Keratinocyte (primary cell): ENCODE measurements around the gene ATL1. TPM values are rescaled to one million over a fixed set of nuclear protein-coding genes. Genes with fewer than 3 reads are reported as not detected.
A peak's percentile ranks its signal among the peaks of the same experiment; 100 is the strongest.

ENCODE experiments used
- DNase-seq: peaks from one replicate; pipeline ENCODE4 v3.0.0-alpha.2; 2011; ENCODE audit warnings: low read depth, missing footprints, low spot score
- FAIRE-seq: peaks from 2 replicates; lab custom pipeline; 2011; peaks lifted over from hg19 to GRCh38; lab: Jason Lieb, UNC
- H2AFZ ChIP-seq: 2 replicates; pipeline ENCODE4 v1.6.0; 2012; ENCODE audit warnings: low read length, control low read depth, inconsistent platforms; ENCODE audit not compliant: control insufficient read depth
- H3K27ac ChIP-seq: 2 replicates; pipeline ENCODE4 v1.5.1; 2011; ENCODE audit warnings: low read length; ENCODE audit not compliant: control insufficient read depth, insufficient read depth
- H3K27me3 ChIP-seq: 3 replicates; pipeline ENCODE4 v1.6.0; 2011; ENCODE audit warnings: low read length; ENCODE audit not compliant: control insufficient read depth, insufficient read depth; ENCODE audit errors: extremely low read depth
- H3K36me3 ChIP-seq, 2 experiments: 2 replicates in 1 of 2; 3 replicates in 1 of 2; pipeline ENCODE4 v1.5.1; 2011; ENCODE audit warnings: low read length in 2 of 2, mild to moderate bottlenecking in 1 of 2; ENCODE audit not compliant: control insufficient read depth in 2 of 2, insufficient read depth in 2 of 2; ENCODE audit errors: extremely low read depth in 1 of 2
- H3K4me1 ChIP-seq: 3 replicates; pipeline ENCODE4 v1.5.1; 2011; ENCODE audit warnings: low read length; ENCODE audit not compliant: control insufficient read depth, insufficient read depth; ENCODE audit errors: extremely low read depth
- H3K4me2 ChIP-seq: 3 replicates; pipeline ENCODE4 v1.6.0; 2011; ENCODE audit warnings: low read depth, low read length; ENCODE audit not compliant: control insufficient read depth, insufficient read depth; ENCODE audit errors: extremely low read depth
- H3K4me3 ChIP-seq, 3 experiments: fragments of 200-600 bp in 1 of 3; sonication (generic) in 1 of 3; 2 replicates in 2 of 3; 3 replicates in 1 of 3; pipeline ENCODE4 v1.5.1; 2011 to 2016; ENCODE audit warnings: low read length in 3 of 3, mild to moderate bottlenecking in 3 of 3, control low read depth in 2 of 3, inconsistent platforms in 1 of 3, low read depth in 1 of 3, mixed read lengths in 1 of 3, mixed run types in 1 of 3, moderate library complexity in 1 of 3; ENCODE audit not compliant: control insufficient read depth in 2 of 3, insufficient read depth in 2 of 3; ENCODE audit errors: extremely low read depth in 1 of 3
- H3K79me2 ChIP-seq: 2 replicates; pipeline ENCODE4 v1.6.0; 2012; ENCODE audit warnings: low read length; ENCODE audit not compliant: control insufficient read depth, insufficient read depth
- H3K9ac ChIP-seq: 3 replicates; pipeline ENCODE4 v1.6.0; 2011; ENCODE audit warnings: low read length; ENCODE audit not compliant: control insufficient read depth, insufficient read depth; ENCODE audit errors: extremely low read depth
- H3K9me1 ChIP-seq: 3 replicates; pipeline ENCODE4 v1.6.0; 2011; ENCODE audit warnings: low read length; ENCODE audit not compliant: control insufficient read depth, insufficient read depth; ENCODE audit errors: extremely low read depth
- H3K9me3 ChIP-seq: 2 replicates; pipeline ENCODE4 v1.5.1; 2012; ENCODE audit warnings: low read depth, low read length; ENCODE audit not compliant: control insufficient read depth
- H4K20me1 ChIP-seq: 3 replicates; pipeline ENCODE4 v1.6.0; 2011; ENCODE audit warnings: low read length; ENCODE audit not compliant: control insufficient read depth, insufficient read depth; ENCODE audit errors: extremely low read depth
- CTCF ChIP-seq, 3 experiments: IDR thresholded peaks in 1 of 3; conservative IDR thresholded peaks in 1 of 3; optimal IDR thresholded peaks in 1 of 3; 2 replicates in 2 of 3; 3 replicates in 1 of 3; pipeline versions ENCODE3 to v1.5.1; 2011; ENCODE audit warnings: low read length in 3 of 3, mild to moderate bottlenecking in 3 of 3, moderate library complexity in 2 of 3, control low read depth in 1 of 3, inconsistent platforms in 1 of 3; ENCODE audit not compliant: insufficient read depth in 2 of 3; ENCODE audit errors: extremely low read depth in 1 of 3
- EZH2 ChIP-seq: IDR thresholded peaks from one replicate; pipeline ENCODE4 v1.6.1; 2012; ENCODE audit warnings: inconsistent platforms, mild to moderate bottlenecking, low read length, moderate library complexity
- dilution Hi-C: fragments of 300-500 bp; cut with MboI; formaldehyde crosslinking; loops from one replicate; pipeline ENCODE4 v1.7.0; 2020; ENCODE audit warnings: low sequenced_read_pairs; ENCODE audit not compliant: extremely low pct_ligation_motif_present
- polyA plus RNA-seq, 5 experiments: library from polyadenylated mRNA; depleted of rRNA in 3 of 5; stranded (reverse) in 3 of 5; stranded (forward) in 1 of 5; unstranded in 1 of 5; fragments of >200 nt; gene quantifications; 1 replicate in 1 of 5; 2 replicates in 3 of 5; 3 replicates in 1 of 5; pipeline versions ENCODE4 v1.2.1 to v1.2.3, GENCODE V29; 2011 to 2012; ENCODE audit warnings: missing spikeins in 2 of 5, low read depth in 1 of 5, low replicate concordance in 1 of 5

The ATL1 gene
- polyA plus RNA-seq, 1 donor (not counting 4 experiments of a cell fraction or from before 2014, with no cell fraction given): 3.6 TPM

GRCh38 chr14:50669441-50669986 is 109.6 kb downstream of the ATL1 start:
- peak overlapping the region; percentile 94 for H3K4me2 ChIP-seq

GRCh38 chr14:50670196-50670865 is 110.4 kb downstream of the ATL1 start:
- H3K4me1 ChIP-seq: peaks cover 29% of the 10 kb centered on the region
- no peaks in the 10 kb centered on the region for H3K27me3 ChIP-seq
- no peak overlapping the region for H3K4me2 ChIP-seq
- H4K20me1 ChIP-seq: peaks cover 3% of the 10 kb centered on the region
- peaks cover 25% of the 10 kb centered on the region for H3K79me2 ChIP-seq
- H3K9ac ChIP-seq: no peak overlapping the region
- no peaks in the 10 kb centered on the region for H3K36me3 ChIP-seq
- no peak for FAIRE-seq
- H2AFZ ChIP-seq: peak overlapping the region; percentile 2
- TF ChIP-seq CTCF (optimal IDR thresholded peaks at IDR 0.05 in 1 of 3, IDR thresholded peaks at IDR 0.05 in 1 of 3, conservative IDR thresholded peaks at IDR 0.05 in 1 of 3; ENCODE audit: extremely low read depth in 1 of 3, insufficient read depth in 2 of 3, low read length in 3 of 3) (no peak), EZH2 (no peak)
- H3K9me1 ChIP-seq: peaks cover 2% of the 10 kb centered on the region
- no peak overlapping the region for H3K27ac ChIP-seq
- H3K9me3 ChIP-seq: no peaks in the 10 kb centered on the region
- H3K4me3 ChIP-seq: no peak overlapping the region
- no peak for DNase-seq
- dilution Hi-C loops: no loop called here

More at GRCh38 chr14:50669441-50669986, 109.6 kb downstream of the ATL1 start:
- Histone ChIP-seq H4K20me1 (peaks cover 3% of the 10 kb centered on the region), H3K9ac (no peak overlapping the region), H3K9me3 (no peaks in the 10 kb centered on the region), H3K27me3 (no peaks in the 10 kb centered on the region), H3K79me2 (peaks cover 31% of the 10 kb centered on the region), H3K4me3 (peak overlapping the region in 1 of 3 experiments; percentile 90), H3K36me3 (peaks cover 2 to 4% of the 10 kb centered on the region in 2 experiments), H3K27ac (peak overlapping the region; percentile 5), H2AFZ (peak overlapping the region; percentile 22), H3K9me1 (peaks cover 3% of the 10 kb centered on the region), H3K4me1 (peaks cover 24% of the 10 kb centered on the region)
- DNase-seq (no peak), FAIRE-seq (no peak)
- TF ChIP-seq EZH2 (no peak), CTCF (optimal IDR thresholded peaks at IDR 0.05 in 1 of 3, IDR thresholded peaks at IDR 0.05 in 1 of 3, conservative IDR thresholded peaks at IDR 0.05 in 1 of 3; ENCODE audit: extremely low read depth in 1 of 3, insufficient read depth in 2 of 3, low read length in 3 of 3) (no peak)
- dilution Hi-C loops: no loop called here
